GM12873 (cell line): ENCODE results near the gene LPAR1.

Source experiments
- TF ChIP-seq, protein P1 (sequence below): IDR thresholded peaks from 2 replicates; pipeline ENCODE4 v1.5.1; 2012; ENCODE audit warnings: low read depth, mild to moderate bottlenecking, moderate library complexity, low read length, control low read depth; ENCODE audit not compliant: insufficient read depth; ENCODE audit errors: missing control alignments

LPAR1 gene

GRCh38 chr9:110940951-110941557 is 97.2 kb downstream of the LPAR1 start:
- TF ChIP-seq, protein P1, sequence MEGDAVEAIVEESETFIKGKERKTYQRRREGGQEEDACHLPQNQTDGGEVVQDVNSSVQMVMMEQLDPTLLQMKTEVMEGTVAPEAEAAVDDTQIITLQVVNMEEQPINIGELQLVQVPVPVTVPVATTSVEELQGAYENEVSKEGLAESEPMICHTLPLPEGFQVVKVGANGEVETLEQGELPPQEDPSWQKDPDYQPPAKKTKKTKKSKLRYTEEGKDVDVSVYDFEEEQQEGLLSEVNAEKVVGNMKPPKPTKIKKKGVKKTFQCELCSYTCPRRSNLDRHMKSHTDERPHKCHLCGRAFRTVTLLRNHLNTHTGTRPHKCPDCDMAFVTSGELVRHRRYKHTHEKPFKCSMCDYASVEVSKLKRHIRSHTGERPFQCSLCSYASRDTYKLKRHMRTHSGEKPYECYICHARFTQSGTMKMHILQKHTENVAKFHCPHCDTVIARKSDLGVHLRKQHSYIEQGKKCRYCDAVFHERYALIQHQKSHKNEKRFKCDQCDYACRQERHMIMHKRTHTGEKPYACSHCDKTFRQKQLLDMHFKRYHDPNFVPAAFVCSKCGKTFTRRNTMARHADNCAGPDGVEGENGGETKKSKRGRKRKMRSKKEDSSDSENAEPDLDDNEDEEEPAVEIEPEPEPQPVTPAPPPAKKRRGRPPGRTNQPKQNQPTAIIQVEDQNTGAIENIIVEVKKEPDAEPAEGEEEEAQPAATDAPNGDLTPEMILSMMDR: no peak

DNA sequence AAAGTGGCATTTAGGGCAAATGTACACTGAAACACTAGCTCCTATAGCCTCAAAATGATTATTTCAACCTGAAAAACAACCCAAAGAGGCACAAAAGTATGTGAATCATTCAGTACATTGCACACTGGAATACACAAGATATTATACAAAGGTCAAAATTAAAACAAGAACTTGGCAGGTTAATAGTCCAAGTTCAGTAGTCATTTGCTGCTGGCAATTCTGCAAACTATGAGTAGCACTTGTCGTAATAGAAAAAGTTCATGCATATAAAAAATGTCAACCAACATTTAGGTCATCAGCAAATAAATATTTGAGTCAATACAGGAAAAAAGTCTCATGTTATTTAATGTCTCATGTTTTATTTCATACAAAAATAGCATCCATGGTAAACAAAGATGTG is 98.7 kb downstream of the LPAR1 start:
- TF ChIP-seq, protein P1: no peak

DNA sequence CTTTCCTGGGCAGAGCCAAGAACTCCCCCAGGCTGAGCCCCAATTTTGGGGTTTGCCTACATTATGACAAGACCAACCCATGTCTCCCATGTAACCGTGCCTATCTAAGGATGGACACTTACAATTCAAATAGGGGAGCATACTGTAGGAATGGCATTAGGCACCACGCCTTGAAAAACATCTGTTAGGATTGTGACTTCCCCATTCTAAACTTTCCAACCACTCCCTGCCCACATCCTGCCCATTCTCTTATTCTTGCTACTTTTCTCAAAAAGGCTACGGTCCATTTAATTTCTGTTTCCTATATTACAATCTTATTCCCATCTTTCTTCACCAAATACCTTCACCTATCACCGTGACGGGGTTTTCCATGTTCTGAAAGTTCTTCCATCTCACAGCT is 99.2 kb downstream of the LPAR1 start:
- TF ChIP-seq, protein P1: no peak

GRCh38 chr9:110938242-110938641 is 100.0 kb downstream of the LPAR1 start:
- TF ChIP-seq, protein P1: no peak

DNA sequence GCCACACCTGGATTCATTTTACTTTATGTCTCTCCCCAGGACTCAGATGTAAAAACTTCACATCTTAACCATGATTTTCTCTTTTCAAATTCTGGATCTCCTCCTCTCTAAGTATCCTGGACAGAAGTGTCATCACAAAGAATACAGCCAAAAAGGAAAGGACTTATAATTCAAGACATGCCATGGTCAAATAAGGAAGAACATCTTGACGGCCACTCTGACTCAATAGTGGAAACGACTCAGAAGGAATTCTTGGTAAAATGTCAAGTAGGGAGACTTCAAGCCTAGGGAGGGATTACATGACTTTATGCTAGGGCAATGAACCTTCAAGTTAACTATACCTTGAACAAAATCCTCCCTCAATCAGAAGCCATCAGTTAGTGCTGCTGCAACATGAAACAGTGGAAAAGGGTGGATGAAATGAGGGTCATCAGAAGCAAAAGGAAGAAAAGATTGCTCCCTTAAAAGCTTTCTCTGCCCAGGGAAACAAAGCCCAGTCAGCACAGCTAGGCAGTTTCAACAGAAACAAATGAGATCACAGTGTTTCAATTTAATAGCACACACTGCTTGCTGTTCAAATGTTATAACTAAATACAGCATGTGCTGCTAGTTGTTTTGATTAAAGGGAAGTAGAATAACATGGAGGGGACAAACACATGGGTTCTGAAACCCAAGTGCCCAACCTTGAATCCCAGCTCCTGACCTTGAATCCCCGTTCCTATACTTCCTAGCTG is 101.4 kb downstream of the LPAR1 start:
- TF ChIP-seq, protein P1: no peak

DNA sequence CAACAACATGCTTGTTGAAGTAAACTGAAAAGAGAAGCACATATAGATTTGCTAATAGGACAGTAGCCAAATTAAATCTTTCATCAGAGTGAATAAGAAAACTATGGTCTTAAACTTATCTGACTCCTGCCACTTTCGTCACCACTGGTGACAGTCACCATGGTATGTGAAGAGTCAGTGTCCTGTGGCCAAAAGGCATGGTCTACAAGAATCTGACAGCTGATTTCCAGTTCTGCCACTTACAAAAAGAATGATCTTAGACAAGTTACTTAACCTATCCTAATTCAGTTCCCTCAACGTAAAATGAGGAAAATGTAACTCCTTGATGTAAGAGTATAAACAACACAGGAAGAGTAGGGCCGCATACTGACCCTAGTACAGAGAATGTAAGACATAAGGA is 102.0 kb downstream of the LPAR1 start:
- TF ChIP-seq, protein P1: no peak

- TF ChIP-seq, protein P1: no peak
Observed at GRCh38 chr9:110935829-110936228, 102.4 kb downstream of the LPAR1 start.
